OCI-LY1 (cell line): ENCODE data around the gene PCNX3.

Experiments used
- H2AFZ ChIP-seq: fragments of 200-600 bp; sonication (generic), shearing (Covaris generic); 2 replicates; pipeline ENCODE4 v1.6.0; 2014; ENCODE audit warnings: antibody characterized with exemption, mild to moderate bottlenecking, low read length
- H3F3A ChIP-seq: fragments of 200-600 bp; sonication (generic), shearing (Covaris generic); 2 replicates; pipeline ENCODE4 v1.6.0; 2014; ENCODE audit warnings: mild to moderate bottlenecking, antibody characterized with exemption, low read length, moderate library complexity; ENCODE audit not compliant: insufficient read depth
- H3K27ac ChIP-seq: fragments of 200-600 bp; sonication (generic); 2 replicates; pipeline ENCODE4 v1.5.1; 2014; ENCODE audit warnings: low read length, mixed run types, mild to moderate bottlenecking, low read depth; ENCODE audit not compliant: poor library complexity, severe bottlenecking
- H3K27me3 ChIP-seq: fragments of 200-600 bp; sonication (generic); 2 replicates; pipeline ENCODE4 v1.6.0; 2014; ENCODE audit warnings: antibody characterized with exemption, mild to moderate bottlenecking, low read length, moderate library complexity; ENCODE audit not compliant: insufficient read depth
- H3K36me3 ChIP-seq: fragments of 200-600 bp; sonication (generic); 2 replicates; pipeline ENCODE4 v1.6.1; 2014; ENCODE audit warnings: mild to moderate bottlenecking, antibody characterized with exemption, low read length, moderate library complexity, mixed read lengths; ENCODE audit not compliant: insufficient read depth
- H3K4me1 ChIP-seq: fragments of 200-600 bp; sonication (generic); 2 replicates; pipeline ENCODE4 v1.5.1; 2014; ENCODE audit warnings: mild to moderate bottlenecking, low read length, moderate library complexity; ENCODE audit not compliant: insufficient read depth, severe bottlenecking
- H3K4me2 ChIP-seq: fragments of 200-600 bp; sonication (generic), shearing (Covaris generic); 2 replicates; pipeline ENCODE4 v1.6.1; 2014; ENCODE audit warnings: low read length
- H3K4me3 ChIP-seq: fragments of 200-600 bp; sonication (generic); 2 replicates; pipeline ENCODE4 v1.5.1; 2014; ENCODE audit warnings: low read length, low read depth, mild to moderate bottlenecking, mixed read lengths; ENCODE audit not compliant: poor library complexity, severe bottlenecking
- H3K79me2 ChIP-seq: fragments of 200-600 bp; shearing (Covaris generic); 2 replicates; pipeline ENCODE4 v1.6.1; 2016; ENCODE audit warnings: mixed run types, low read length, mixed read lengths; ENCODE audit not compliant: insufficient read depth
- H3K9ac ChIP-seq: fragments of 200-600 bp; sonication (generic), shearing (Covaris generic); 2 replicates; pipeline ENCODE4 v1.6.1; 2014; ENCODE audit warnings: mild to moderate bottlenecking, low read length, mixed read lengths
- H3K9me2 ChIP-seq: fragments of 200-600 bp; sonication (generic), shearing (Covaris generic); 2 replicates; pipeline ENCODE4 v1.6.1; 2014; ENCODE audit warnings: low read depth, mild to moderate bottlenecking, low read length, mixed read lengths
- H3K9me3 ChIP-seq: fragments of 200-600 bp; shearing (Covaris generic); 2 replicates; pipeline ENCODE4 v1.6.1; 2014; ENCODE audit warnings: low read length, mixed read lengths
- H4K20me1 ChIP-seq: fragments of 200-600 bp; sonication (generic), shearing (Covaris generic); 2 replicates; pipeline ENCODE4 v1.6.0; 2016; ENCODE audit warnings: mild to moderate bottlenecking, low read length; ENCODE audit not compliant: insufficient read depth
- EZH2 ChIP-seq: fragments of 200-600 bp; sonication (generic), shearing (Covaris generic); IDR thresholded peaks from 2 replicates; pipeline ENCODE4 v1.8.0; 2017; ENCODE audit warnings: borderline replicate concordance, mixed run types, mild to moderate bottlenecking, antibody characterized with exemption, low read length, moderate library complexity, mixed read lengths
- TF ChIP-seq, protein P1 (sequence below): fragments of 200-600 bp; sonication (generic), shearing (Covaris generic); IDR thresholded peaks from 2 replicates; pipeline ENCODE4 v1.5.1; 2017; ENCODE audit warnings: mild to moderate bottlenecking, antibody characterized with exemption, low read length, moderate library complexity, mixed read lengths

PCNX3 gene

GRCh38 chr11:65616575-65617001 is 1.0 kb downstream of the PCNX3 start:
- Histone ChIP-seq H3K9me2 (no peaks in the 10 kb centered on the region), H3F3A (no peaks in the 10 kb centered on the region), H3K4me1 (peaks cover 57% of the 10 kb centered on the region), H2AFZ (no peak overlapping the region), H3K79me2 (peaks cover 9% of the 10 kb centered on the region; the same call in 1 of the 2 replicates), H3K4me3 (peak overlapping the region; percentile 76), H3K27me3 (no peaks in the 10 kb centered on the region), H3K9ac (peak overlapping the region; percentile 93), H3K9me3 (no peaks in the 10 kb centered on the region), H3K27ac (peak overlapping the region; percentile 54), H4K20me1 (no peaks in the 10 kb centered on the region), H3K4me2 (peak overlapping the region; percentile 98), H3K36me3 (peaks cover 45% of the 10 kb centered on the region)
- no peak for TF ChIP-seq EZH2
- TF ChIP-seq, protein P1, sequence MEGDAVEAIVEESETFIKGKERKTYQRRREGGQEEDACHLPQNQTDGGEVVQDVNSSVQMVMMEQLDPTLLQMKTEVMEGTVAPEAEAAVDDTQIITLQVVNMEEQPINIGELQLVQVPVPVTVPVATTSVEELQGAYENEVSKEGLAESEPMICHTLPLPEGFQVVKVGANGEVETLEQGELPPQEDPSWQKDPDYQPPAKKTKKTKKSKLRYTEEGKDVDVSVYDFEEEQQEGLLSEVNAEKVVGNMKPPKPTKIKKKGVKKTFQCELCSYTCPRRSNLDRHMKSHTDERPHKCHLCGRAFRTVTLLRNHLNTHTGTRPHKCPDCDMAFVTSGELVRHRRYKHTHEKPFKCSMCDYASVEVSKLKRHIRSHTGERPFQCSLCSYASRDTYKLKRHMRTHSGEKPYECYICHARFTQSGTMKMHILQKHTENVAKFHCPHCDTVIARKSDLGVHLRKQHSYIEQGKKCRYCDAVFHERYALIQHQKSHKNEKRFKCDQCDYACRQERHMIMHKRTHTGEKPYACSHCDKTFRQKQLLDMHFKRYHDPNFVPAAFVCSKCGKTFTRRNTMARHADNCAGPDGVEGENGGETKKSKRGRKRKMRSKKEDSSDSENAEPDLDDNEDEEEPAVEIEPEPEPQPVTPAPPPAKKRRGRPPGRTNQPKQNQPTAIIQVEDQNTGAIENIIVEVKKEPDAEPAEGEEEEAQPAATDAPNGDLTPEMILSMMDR: no peak

- H3K27me3 ChIP-seq: no peaks in the 10 kb centered on the region
- H3K4me1 ChIP-seq: peaks cover 51% of the 10 kb centered on the region
- H3F3A ChIP-seq: no peaks in the 10 kb centered on the region
- peak overlapping the region; percentile 54 for H3K27ac ChIP-seq
- no peaks in the 10 kb centered on the region for H3K9me3 ChIP-seq
- no peak overlapping the region for H2AFZ ChIP-seq
- H3K9ac ChIP-seq: peak overlapping the region; percentile 93
- no peaks in the 10 kb centered on the region for H3K9me2 ChIP-seq
- H3K4me2 ChIP-seq: peak overlapping the region; percentile 98
- no peak for TF ChIP-seq EZH2
- TF ChIP-seq, protein P1: peak; percentile 15; the same call in 1 of the 2 replicates
- peaks cover 9% of the 10 kb centered on the region; the same call in 1 of the 2 replicates for H3K79me2 ChIP-seq
- no peaks in the 10 kb centered on the region for H4K20me1 ChIP-seq
- H3K36me3 ChIP-seq: peaks cover 52% of the 10 kb centered on the region
- H3K4me3 ChIP-seq: peak overlapping the region; percentile 76
Measured at GRCh38 chr11:65617136-65617850, 1.7 kb downstream of the PCNX3 start.

- Histone ChIP-seq H4K20me1 (no peaks in the 10 kb centered on the region), H3K4me2 (peak overlapping the region; percentile 98), H3K4me3 (peak overlapping the region; percentile 10), H3K9ac (peak overlapping the region; percentile 93; the same call in 1 of the 2 replicates), H3F3A (no peaks in the 10 kb centered on the region), H3K9me2 (no peaks in the 10 kb centered on the region), H3K79me2 (peaks cover 9% of the 10 kb centered on the region; the same call in 1 of the 2 replicates), H3K27me3 (no peaks in the 10 kb centered on the region), H2AFZ (no peak overlapping the region), H3K27ac (peak overlapping the region; percentile 46), H3K4me1 (peaks cover 42% of the 10 kb centered on the region), H3K36me3 (peaks cover 58% of the 10 kb centered on the region), H3K9me3 (no peaks in the 10 kb centered on the region)
- TF ChIP-seq EZH2: no peak
- TF ChIP-seq, protein P1: no peak
Measured at GRCh38 chr11:65617990-65618751, 2.6 kb downstream of the PCNX3 start.
